Measurements from ENCODE around the gene CAPN15.
"Not testable (repeated sequence)": the region's sequence is repeated elsewhere in the genome, so short reads cannot be mapped to it uniquely, and the experiment has no call there.

CAPN15 gene

GRCh38 chr16:506246-506546 is 21.3 kb upstream of the CAPN15 start:
- no peak for DNase-seq (ENCODE audit: extremely low read depth in 1 of 2, low read depth in 1 of 2)

- not testable (repeated sequence) for DNase-seq (ENCODE audit: extremely low read depth in 1 of 2, low read depth in 1 of 2)
Observed at GRCh38 chr16:507527-507926, 20.0 kb upstream of the CAPN15 start.

GRCh38 chr16:507996-508395 is 19.5 kb upstream of the CAPN15 start:
- no peak for DNase-seq (ENCODE audit: extremely low read depth in 1 of 2, low read depth in 1 of 2)

- no peak for DNase-seq (ENCODE audit: extremely low read depth in 1 of 2, low read depth in 1 of 2)
Observed at GRCh38 chr16:508884-509736, 18.4 kb upstream of the CAPN15 start.

GRCh38 chr16:510066-510825 is 17.3 kb upstream of the CAPN15 start:
- no peak for DNase-seq (ENCODE audit: extremely low read depth in 1 of 2, low read depth in 1 of 2)

GRCh38 chr16:512802-513201 is 14.7 kb upstream of the CAPN15 start:
- no peak for DNase-seq (ENCODE audit: extremely low read depth in 1 of 2, low read depth in 1 of 2)

- DNase-seq (ENCODE audit: extremely low read depth in 1 of 2, low read depth in 1 of 2) = no peak
Observed at GRCh38 chr16:513950-514349, 13.6 kb upstream of the CAPN15 start.

GRCh38 chr16:515175-515938 is 12.2 kb upstream of the CAPN15 start:
- DNase-seq (ENCODE audit: extremely low read depth in 1 of 2, low read depth in 1 of 2) = no peak

GRCh38 chr16:515939-516226 is 11.6 kb upstream of the CAPN15 start:
- no peak for DNase-seq (ENCODE audit: extremely low read depth in 1 of 2, low read depth in 1 of 2)

- no peak for DNase-seq (ENCODE audit: extremely low read depth in 1 of 2, low read depth in 1 of 2)
Observed at GRCh38 chr16:516301-516700, 11.2 kb upstream of the CAPN15 start.

- DNase-seq (ENCODE audit: extremely low read depth in 1 of 2, low read depth in 1 of 2) = no peak
Observed at GRCh38 chr16:518858-519257, 8.7 kb upstream of the CAPN15 start.

- DNase-seq (ENCODE audit: extremely low read depth in 1 of 2, low read depth in 1 of 2) = no peak
Observed at GRCh38 chr16:519425-519824, 8.1 kb upstream of the CAPN15 start.

GRCh38 chr16:519841-520687 is 7.4 kb upstream of the CAPN15 start:
- no peak for DNase-seq (ENCODE audit: extremely low read depth in 1 of 2, low read depth in 1 of 2)

GRCh38 chr16:520847-521246 is 6.7 kb upstream of the CAPN15 start:
- DNase-seq (ENCODE audit: extremely low read depth in 1 of 2, low read depth in 1 of 2) = no peak

- DNase-seq (ENCODE audit: extremely low read depth in 1 of 2, low read depth in 1 of 2) = no peak
Observed at GRCh38 chr16:521381-522210, 5.9 kb upstream of the CAPN15 start.

GRCh38 chr16:522320-523096 is 5.0 kb upstream of the CAPN15 start:
- DNase-seq (ENCODE audit: extremely low read depth in 1 of 2, low read depth in 1 of 2) = no peak

- DNase-seq (ENCODE audit: extremely low read depth in 1 of 2, low read depth in 1 of 2) = no peak
Observed at GRCh38 chr16:523097-523741, 4.3 kb upstream of the CAPN15 start.

- DNase-seq (ENCODE audit: extremely low read depth in 1 of 2, low read depth in 1 of 2) = no peak
Observed at GRCh38 chr16:524274-525040, 3.1 kb upstream of the CAPN15 start.

All from stimulated activated CD8-positive, alpha-beta memory T cell treated with anti-CD3 and anti-CD28 coated beads, Interleukin-7, amount 100 ng/mL, for 48 hours (primary cell).